HG03432 (cell line): ENCODE data around the gene RGS18.
A peak's percentile ranks its signal among the peaks of the same experiment; 100 is the strongest.
"Not testable (repeated sequence)": the region's sequence is repeated elsewhere in the genome, so short reads cannot be mapped to it uniquely, and the experiment has no call there.

Experiments used
- ATAC-seq: cut with Tn5 transposase; IDR thresholded peaks from one replicate; pipeline ENCODE4 v1.9.1; 2021; ENCODE audit warnings: mild to moderate bottlenecking, moderate library complexity; ENCODE audit not compliant: unreplicated experiment

RGS18 gene

GRCh38 chr1:192158181-192158580 is at the start of gene RGS18:
RGS18 (plus strand) TSS chr1:192158462; CDS start chr1:192158638, 176 bp downstream.
- ATAC-seq: peak; percentile 81

GRCh38 chr1:192109576-192109975 is 48.7 kb upstream of the RGS18 start:
- no peak for ATAC-seq

GRCh38 chr1:192115000-192115399 is 43.3 kb upstream of the RGS18 start:
- ATAC-seq: no peak

- ATAC-seq: no peak
Measured at GRCh38 chr1:192118881-192119405, 39.3 kb upstream of the RGS18 start.

GRCh38 chr1:192119701-192120100 is 38.6 kb upstream of the RGS18 start:
- ATAC-seq: no peak

GRCh38 chr1:192122668-192123067 is 35.6 kb upstream of the RGS18 start:
- no peak for ATAC-seq

GRCh38 chr1:192123212-192123611 is 35.0 kb upstream of the RGS18 start:
- no peak for ATAC-seq

- no peak for ATAC-seq
Measured at GRCh38 chr1:192126030-192126619, 32.1 kb upstream of the RGS18 start.

- no peak for ATAC-seq
Measured at GRCh38 chr1:192130175-192130574, 28.1 kb upstream of the RGS18 start.

- not testable (repeated sequence) for ATAC-seq
Measured at GRCh38 chr1:192130865-192131264, 27.4 kb upstream of the RGS18 start.

GRCh38 chr1:192131914-192132313 is 26.3 kb upstream of the RGS18 start:
- ATAC-seq: no peak

- no peak for ATAC-seq
Measured at GRCh38 chr1:192133350-192133926, 24.8 kb upstream of the RGS18 start.

GRCh38 chr1:192140382-192140781 is 17.9 kb upstream of the RGS18 start:
- no peak for ATAC-seq

GRCh38 chr1:192147221-192147620 is 11.0 kb upstream of the RGS18 start:
- ATAC-seq: no peak

- ATAC-seq: no peak
Measured at GRCh38 chr1:192147696-192148095, 10.6 kb upstream of the RGS18 start.

- no peak for ATAC-seq
Measured at GRCh38 chr1:192151176-192151575, 7.1 kb upstream of the RGS18 start.

GRCh38 chr1:192153276-192153675 is 5.0 kb upstream of the RGS18 start:
- ATAC-seq: no peak

GRCh38 chr1:192157067-192157466 is 1.2 kb upstream of the RGS18 start:
- ATAC-seq: no peak

- ATAC-seq: no peak
Measured at GRCh38 chr1:192159014-192159413, 752 bp downstream of the RGS18 start.

- no peak for ATAC-seq
Measured at GRCh38 chr1:192159781-192160180, 1.5 kb downstream of the RGS18 start.

GRCh38 chr1:192160196-192160595 is 1.9 kb downstream of the RGS18 start:
- no peak for ATAC-seq

GRCh38 chr1:192161976-192162375 is 3.7 kb downstream of the RGS18 start:
- no peak for ATAC-seq

- ATAC-seq: no peak
Measured at GRCh38 chr1:192162376-192162775, 4.1 kb downstream of the RGS18 start.
